ENCODE measurements around the gene TMEM242. TPM values are rescaled to one million over a fixed set of nuclear protein-coding genes. Genes with fewer than 3 reads are reported as not detected.

TMEM242 gene
- total and polyA plus RNA-seq, 2 donors (not counting 1 experiment from before 2014, with no cell fraction given), result 6.3 to 24.1 TPM

GRCh38 chr6:157244780-157245179 lies 78.5 kb downstream of the TMEM242 start:
- H3K27ac ChIP-seq (ENCODE audit: low read length in 2 of 2), result no peak overlapping the region
- no peak overlapping the region for H3K4me2 ChIP-seq (replicated peaks; ENCODE audit: low read depth, low read length, poor library complexity, severe bottlenecking)
- ChIA-PET POLR2A (no interaction called here), CTCF (interaction anchor here (0.8 kb wide), 1 partner anchor 10 kb away, joined by 5 read pairs; no protein-coding TSS in a partner anchor)
- Mint-ChIP-seq H3K27ac (no peak overlapping the region), H3K4me3 (no peak overlapping the region), H3K27me3 (peaks cover 33% of the 10 kb centered on the region), H3K9me3 (ENCODE audit: insufficient read depth) (no peaks in the 10 kb centered on the region), H3K4me1 (peaks cover 4% of the 10 kb centered on the region)
- TF ChIP-seq EZH2 (IDR thresholded peaks at IDR 0.05; ENCODE audit: borderline replicate concordance, insufficient read depth, low read depth, low read length, poor library complexity, severe bottlenecking) (no peak), CTCF (IDR thresholded peaks at IDR 0.05) (no peak)
- DNase-seq, result no peak
- intact Hi-C loops (cut with micrococcal nuclease), result no loop called here
- H3K36me3 ChIP-seq (replicated peaks in 1 of 2; ENCODE audit: control extremely low read depth in 1 of 2, control insufficient read depth in 1 of 2, extremely low read depth in 1 of 2, insufficient read depth in 2 of 2, low read length in 1 of 2), result no peaks in the 10 kb centered on the region
- ATAC-seq (ENCODE audit: low read depth), result no peak
- WGBS (ENCODE audit: insufficient coverage), result 86% methylated on average over 3 of the region's 4 CpGs
- no peaks in the 10 kb centered on the region for H3K79me2 ChIP-seq (ENCODE audit: control insufficient read depth, insufficient read depth, low read length)
- peaks cover 0 to 21% (median 0%) of the 10 kb centered on the region in 4 experiments for H3K27me3 ChIP-seq (replicated peaks in 1 of 4; ENCODE audit: control extremely low read depth in 1 of 4, control insufficient read depth in 3 of 4, insufficient read depth in 4 of 4, low read length in 3 of 4)
- no peak overlapping the region for H2AFZ ChIP-seq (ENCODE audit: insufficient read depth, low read depth, low read length, poor library complexity, severe bottlenecking)
- H3K9ac ChIP-seq (ENCODE audit: low read length), result no peak overlapping the region
- no peaks in the 10 kb centered on the region for H4K20me1 ChIP-seq (ENCODE audit: control insufficient read depth, insufficient read depth, low read length, poor library complexity, severe bottlenecking)
- peaks cover 0 to 5% of the 10 kb centered on the region in 2 donors for H3K4me1 ChIP-seq (ENCODE audit: control insufficient read depth in 2 of 2, insufficient read depth in 2 of 2, low read length in 2 of 2)
- H3K9me3 ChIP-seq (ENCODE audit: control extremely low read depth in 1 of 3, control insufficient read depth in 2 of 3, insufficient read depth in 1 of 3, low read length in 2 of 3), result peaks cover 0 to 29% (median 7%) of the 10 kb centered on the region in 3 donors
- no peak overlapping the region for H3K4me3 ChIP-seq (ENCODE audit: control extremely low read depth in 1 of 5, extremely low read depth in 1 of 5, insufficient read depth in 1 of 5, low read depth in 2 of 5, low read length in 4 of 5)

DNA sequence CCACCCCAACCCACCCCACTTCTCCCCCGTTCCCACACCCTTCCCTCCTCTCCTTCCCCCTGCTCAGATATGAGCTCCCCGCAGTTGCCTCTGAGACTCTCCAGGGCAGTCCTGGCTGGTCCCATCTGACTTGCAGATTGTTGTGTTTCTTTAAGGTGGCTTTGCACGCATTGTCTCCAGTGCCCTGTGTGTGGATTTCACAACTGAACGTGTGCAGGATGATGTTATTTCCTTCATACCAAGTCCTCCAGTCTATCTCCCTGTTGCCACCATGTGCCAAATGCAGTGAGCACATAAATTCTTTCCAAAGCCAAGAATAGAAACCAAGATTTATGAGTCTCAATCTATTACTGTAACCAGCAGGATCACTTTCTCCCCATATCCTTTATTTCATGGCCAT lies 79.1 kb downstream of the TMEM242 start:
- H3K4me1 Mint-ChIP-seq, result peaks cover 4% of the 10 kb centered on the region
- Histone ChIP-seq H3K9ac (ENCODE audit: low read length) (no peak overlapping the region), H4K20me1 (ENCODE audit: control insufficient read depth, insufficient read depth, low read length, poor library complexity, severe bottlenecking) (no peaks in the 10 kb centered on the region), H3K36me3 (replicated peaks in 1 of 2; ENCODE audit: control extremely low read depth in 1 of 2, control insufficient read depth in 1 of 2, extremely low read depth in 1 of 2, insufficient read depth in 2 of 2, low read length in 1 of 2) (no peaks in the 10 kb centered on the region), H3K27me3 (replicated peaks in 1 of 4; ENCODE audit: control extremely low read depth in 1 of 4, control insufficient read depth in 3 of 4, insufficient read depth in 4 of 4, low read length in 3 of 4) (peaks cover 0 to 21% (median 0%) of the 10 kb centered on the region in 4 experiments), H3K4me1 (ENCODE audit: control insufficient read depth in 2 of 2, insufficient read depth in 2 of 2, low read length in 2 of 2) (peaks cover 0 to 5% of the 10 kb centered on the region in 2 donors), H3K79me2 (ENCODE audit: control insufficient read depth, insufficient read depth, low read length) (no peaks in the 10 kb centered on the region), H3K4me2 (replicated peaks; ENCODE audit: low read depth, low read length, poor library complexity, severe bottlenecking) (no peak overlapping the region), H3K4me3 (ENCODE audit: control extremely low read depth in 1 of 5, extremely low read depth in 1 of 5, insufficient read depth in 1 of 5, low read depth in 2 of 5, low read length in 4 of 5) (no peak overlapping the region), H2AFZ (ENCODE audit: insufficient read depth, low read depth, low read length, poor library complexity, severe bottlenecking) (no peak overlapping the region), H3K9me3 (ENCODE audit: control extremely low read depth in 1 of 3, control insufficient read depth in 2 of 3, insufficient read depth in 1 of 3, low read length in 2 of 3) (peaks cover 0 to 27% (median 7%) of the 10 kb centered on the region in 3 donors), H3K27ac (ENCODE audit: low read length in 2 of 2) (no peak overlapping the region)
- no peak overlapping the region for H3K4me3 Mint-ChIP-seq
- POLR2A ChIA-PET, result interaction anchor here (0.6 kb wide), 1 partner anchor 627 kb away, joined by 4 read pairs; no protein-coding TSS in a partner anchor
- peaks cover 37% of the 10 kb centered on the region for H3K27me3 Mint-ChIP-seq
- 8% methylated on average over 2 of the region's 4 CpGs for WGBS (ENCODE audit: insufficient coverage)
- DNase-seq (no peak), ATAC-seq (ENCODE audit: low read depth) (no peak)
- CTCF ChIA-PET, result no interaction called here
- TF ChIP-seq CTCF (IDR thresholded peaks at IDR 0.05) (no peak), EZH2 (IDR thresholded peaks at IDR 0.05; ENCODE audit: borderline replicate concordance, insufficient read depth, low read depth, low read length, poor library complexity, severe bottlenecking) (no peak)
- no peak overlapping the region for H3K27ac Mint-ChIP-seq
- no peaks in the 10 kb centered on the region for H3K9me3 Mint-ChIP-seq (ENCODE audit: insufficient read depth)
- intact Hi-C loops (cut with micrococcal nuclease), result no loop called here
